Measurements from ENCODE around the gene NPR1.

NPR1 gene

DNA sequence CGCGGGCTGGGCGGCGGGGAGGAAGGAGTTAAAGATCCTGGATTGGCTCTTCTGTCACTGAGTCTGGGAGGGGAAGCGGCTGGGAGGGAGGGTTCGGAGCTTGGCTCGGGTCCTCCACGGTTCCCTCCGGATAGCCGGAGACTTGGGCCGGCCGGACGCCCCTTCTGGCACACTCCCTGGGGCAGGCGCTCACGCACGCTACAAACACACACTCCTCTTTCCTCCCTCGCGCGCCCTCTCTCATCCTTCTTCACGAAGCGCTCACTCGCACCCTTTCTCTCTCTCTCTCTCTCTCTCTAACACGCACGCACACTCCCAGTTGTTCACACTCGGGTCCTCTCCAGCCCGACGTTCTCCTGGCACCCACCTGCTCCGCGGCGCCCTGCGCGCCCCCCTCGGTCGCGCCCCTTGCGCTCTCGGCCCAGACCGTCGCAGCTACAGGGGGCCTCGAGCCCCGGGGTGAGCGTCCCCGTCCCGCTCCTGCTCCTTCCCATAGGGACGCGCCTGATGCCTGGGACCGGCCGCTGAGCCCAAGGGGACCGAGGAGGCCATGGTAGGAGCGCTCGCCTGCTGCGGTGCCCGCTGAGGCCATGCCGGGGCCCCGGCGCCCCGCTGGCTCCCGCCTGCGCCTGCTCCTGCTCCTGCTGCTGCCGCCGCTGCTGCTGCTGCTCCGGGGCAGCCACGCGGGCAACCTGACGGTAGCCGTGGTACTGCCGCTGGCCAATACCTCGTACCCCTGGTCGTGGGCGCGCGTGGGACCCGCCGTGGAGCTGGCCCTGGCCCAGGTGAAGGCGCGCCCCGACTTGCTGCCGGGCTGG, at the start of gene NPR1:
Gene NPR1, plus strand, starts transcription at position 170 of the 818 bp plus-strand sequence. Its CDS starts 421 bp downstream, at position 591.
- Histone ChIP-seq H3K27me3 (ENCODE audit: control insufficient read depth in 5 of 5, insufficient read depth in 4 of 5, low read length in 5 of 5) (no peaks in the 10 kb centered on the region), H3K36me3 (ENCODE audit: control insufficient read depth in 5 of 5, insufficient read depth in 5 of 5, low read length in 5 of 5) (peaks cover 0 to 27% (median 26%) of the 10 kb centered on the region in 5 donors), H3K4me1 (ENCODE audit: control insufficient read depth in 5 of 5, insufficient read depth in 5 of 5, low read length in 5 of 5) (peaks cover 6 to 45% (median 35%) of the 10 kb centered on the region in 5 donors), H3K27ac (ENCODE audit: low read depth, low read length) (peak within 1 kb of the TSS; percentile 81), H3K9me3 (ENCODE audit: control insufficient read depth in 5 of 5, low read length in 5 of 5) (no peaks in the 10 kb centered on the region), H3K4me3 (ENCODE audit: low read depth in 1 of 5, low read length in 5 of 5) (peak within 1 kb of the TSS; percentile 80 to 89 (median 82)), H3K9ac (ENCODE audit: low read length in 5 of 5) (peak within 1 kb of the TSS; percentile 68 to 87 (median 79))

DNA sequence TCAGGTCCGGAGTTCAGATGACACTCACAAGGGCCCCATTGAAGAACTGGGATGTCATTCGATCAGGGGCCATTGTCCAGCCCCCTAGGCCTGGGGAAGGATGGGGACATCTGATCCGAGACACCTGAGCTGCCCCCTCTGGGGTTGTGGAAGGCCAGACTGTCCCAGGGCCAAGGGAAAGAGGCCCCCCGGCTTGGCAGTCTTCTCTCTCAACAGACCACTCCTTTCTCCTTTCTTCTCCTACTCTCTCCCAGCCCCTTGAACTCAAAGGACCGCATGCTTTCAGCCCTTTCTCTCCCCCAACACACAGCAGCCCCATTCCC, 49.2 kb upstream of the NPR1 start:
- Histone ChIP-seq H3K4me1 (ENCODE audit: control insufficient read depth in 5 of 5, insufficient read depth in 5 of 5, low read length in 5 of 5) (peaks cover 9 to 77% (median 53%) of the 10 kb centered on the region in 5 donors), H3K4me3 (ENCODE audit: low read depth in 1 of 5, low read length in 5 of 5) (no peak overlapping the region), H3K9ac (ENCODE audit: low read length in 5 of 5) (peak overlapping the region in 1 of 5 donors; percentile 42), H3K27me3 (ENCODE audit: control insufficient read depth in 5 of 5, insufficient read depth in 4 of 5, low read length in 5 of 5) (no peaks in the 10 kb centered on the region), H3K9me3 (ENCODE audit: control insufficient read depth in 5 of 5, low read length in 5 of 5) (no peaks in the 10 kb centered on the region), H3K27ac (ENCODE audit: low read depth, low read length) (peak overlapping the region; percentile 94), H3K36me3 (ENCODE audit: control insufficient read depth in 5 of 5, insufficient read depth in 5 of 5, low read length in 5 of 5) (peaks cover 0 to 9% (median 4%) of the 10 kb centered on the region in 5 donors)

- H3K27me3 ChIP-seq (ENCODE audit: control insufficient read depth in 5 of 5, insufficient read depth in 4 of 5, low read length in 5 of 5), result no peaks in the 10 kb centered on the region
- peaks cover 9 to 73% (median 53%) of the 10 kb centered on the region in 5 donors for H3K4me1 ChIP-seq (ENCODE audit: control insufficient read depth in 5 of 5, insufficient read depth in 5 of 5, low read length in 5 of 5)
- no peak overlapping the region for H3K4me3 ChIP-seq (ENCODE audit: low read depth in 1 of 5, low read length in 5 of 5)
- H3K9me3 ChIP-seq (ENCODE audit: control insufficient read depth in 5 of 5, low read length in 5 of 5), result no peaks in the 10 kb centered on the region
- H3K9ac ChIP-seq (ENCODE audit: low read length in 5 of 5), result peak overlapping the region in 1 of 5 donors; percentile 35
- H3K27ac ChIP-seq (ENCODE audit: low read depth, low read length), result peak overlapping the region; percentile 44
- H3K36me3 ChIP-seq (ENCODE audit: control insufficient read depth in 5 of 5, insufficient read depth in 5 of 5, low read length in 5 of 5), result peaks cover 0 to 6% (median 4%) of the 10 kb centered on the region in 5 donors
Measured at GRCh38 chr1:153629971-153630370, 48.5 kb upstream of the NPR1 start.

GRCh38 chr1:153630384-153630783, 48.1 kb upstream of the NPR1 start:
- Histone ChIP-seq H3K9ac (ENCODE audit: low read length in 5 of 5) (peak overlapping the region in 1 of 5 donors; percentile 35), H3K4me1 (ENCODE audit: control insufficient read depth in 5 of 5, insufficient read depth in 5 of 5, low read length in 5 of 5) (peaks cover 8 to 73% (median 54%) of the 10 kb centered on the region in 5 donors), H3K4me3 (ENCODE audit: low read depth in 1 of 5, low read length in 5 of 5) (no peak overlapping the region), H3K27me3 (ENCODE audit: control insufficient read depth in 5 of 5, insufficient read depth in 4 of 5, low read length in 5 of 5) (no peaks in the 10 kb centered on the region), H3K27ac (ENCODE audit: low read depth, low read length) (peak overlapping the region; percentile 44), H3K36me3 (ENCODE audit: control insufficient read depth in 5 of 5, insufficient read depth in 5 of 5, low read length in 5 of 5) (peaks cover 0 to 2% (median 1%) of the 10 kb centered on the region in 5 donors), H3K9me3 (ENCODE audit: control insufficient read depth in 5 of 5, low read length in 5 of 5) (no peaks in the 10 kb centered on the region)

DNA sequence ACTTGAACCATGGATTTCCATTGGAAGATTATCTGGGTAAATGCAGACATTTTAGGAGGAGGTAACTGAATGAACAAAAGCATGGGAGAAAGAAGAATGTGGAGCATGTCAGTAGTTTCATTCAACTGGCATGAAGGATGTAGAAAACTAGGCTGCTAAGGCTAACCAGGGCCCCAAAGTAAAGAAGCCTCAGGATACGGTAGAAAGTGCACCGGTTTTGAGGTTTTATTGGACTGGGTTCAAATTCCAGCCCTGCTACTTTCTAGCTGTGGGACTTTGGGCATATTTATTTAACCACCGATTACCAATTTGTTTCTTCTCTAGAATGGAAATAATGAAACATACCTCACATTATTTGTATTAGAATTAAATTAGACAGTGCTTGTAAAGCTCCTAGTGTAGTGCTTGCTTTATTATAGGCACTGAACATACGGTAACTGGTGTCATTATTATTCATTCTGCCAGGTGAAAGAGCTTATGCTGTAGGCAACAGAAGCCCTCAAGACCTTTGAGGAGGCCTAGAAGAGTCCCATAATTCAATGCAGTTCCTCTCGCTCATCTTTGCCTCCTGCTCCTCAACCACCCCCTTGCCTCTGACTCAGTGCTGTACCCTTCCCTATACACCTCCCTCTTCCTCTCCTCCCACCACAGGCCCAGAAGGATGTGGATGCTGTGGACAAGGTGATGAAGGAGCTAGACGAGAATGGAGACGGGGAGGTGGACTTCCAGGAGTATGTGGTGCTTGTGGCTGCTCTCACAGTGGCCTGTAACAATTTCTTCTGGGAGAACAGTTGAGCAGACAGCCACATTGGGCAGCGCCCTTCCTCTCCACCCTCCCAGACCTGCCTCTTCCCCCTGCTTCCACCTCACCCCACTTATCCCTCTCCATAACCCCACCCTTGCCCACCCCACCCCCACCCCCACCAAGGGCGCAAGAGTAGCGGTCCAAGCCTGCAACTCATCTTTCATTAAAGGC, 47.2 kb upstream of the NPR1 start:
- peak overlapping the region in 1 of 5 donors; percentile 20 for H3K9ac ChIP-seq (ENCODE audit: low read length in 5 of 5)
- H3K36me3 ChIP-seq (ENCODE audit: control insufficient read depth in 5 of 5, insufficient read depth in 5 of 5, low read length in 5 of 5), result peaks cover 0 to 5% (median under 1%) of the 10 kb centered on the region in 5 donors
- no peaks in the 10 kb centered on the region for H3K27me3 ChIP-seq (ENCODE audit: control insufficient read depth in 5 of 5, insufficient read depth in 4 of 5, low read length in 5 of 5)
- H3K9me3 ChIP-seq (ENCODE audit: control insufficient read depth in 5 of 5, low read length in 5 of 5), result no peaks in the 10 kb centered on the region
- H3K4me1 ChIP-seq (ENCODE audit: control insufficient read depth in 5 of 5, insufficient read depth in 5 of 5, low read length in 5 of 5), result peaks cover 5 to 73% (median 53%) of the 10 kb centered on the region in 5 donors
- no peak overlapping the region for H3K4me3 ChIP-seq (ENCODE audit: low read depth in 1 of 5, low read length in 5 of 5)
- no peak overlapping the region for H3K27ac ChIP-seq (ENCODE audit: low read depth, low read length)

DNA sequence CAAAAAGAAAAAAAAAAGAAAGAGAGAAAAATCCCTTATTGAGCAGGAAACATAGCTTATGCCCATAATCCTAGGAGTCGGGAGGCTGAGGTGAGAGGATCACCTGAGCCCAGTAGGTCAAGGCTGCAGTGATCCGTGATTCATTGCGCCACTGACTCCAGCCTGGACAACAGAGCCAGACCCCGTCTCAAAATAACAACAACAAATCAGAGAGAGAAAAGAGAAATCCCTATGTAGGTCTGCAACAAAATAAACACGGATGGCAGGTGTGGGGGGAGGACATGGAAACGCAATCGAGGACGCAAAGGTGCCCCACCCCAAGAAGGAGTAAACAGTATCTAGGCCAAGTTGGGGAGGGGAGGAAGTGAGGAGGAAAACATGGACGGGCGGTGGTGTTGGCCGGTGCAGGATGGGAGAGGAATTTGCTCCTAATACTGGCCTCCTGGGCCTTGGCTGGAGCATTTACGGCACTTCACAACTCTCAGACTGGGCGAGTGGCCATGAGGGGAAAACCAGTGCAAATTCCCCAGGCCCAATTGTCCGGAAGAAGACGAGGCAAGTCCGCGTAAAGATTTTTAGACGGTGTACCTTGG, 45.2 kb upstream of the NPR1 start:
- Histone ChIP-seq H3K27ac (ENCODE audit: low read depth, low read length) (peak overlapping the region; percentile 100), H3K4me3 (ENCODE audit: low read depth in 1 of 5, low read length in 5 of 5) (peak overlapping the region; percentile 48 to 95 (median 67)), H3K9ac (ENCODE audit: low read length in 5 of 5) (peak overlapping the region in 3 of 5 donors; percentile 11 to 100 (median 100)), H3K27me3 (ENCODE audit: control insufficient read depth in 5 of 5, insufficient read depth in 4 of 5, low read length in 5 of 5) (no peaks in the 10 kb centered on the region), H3K9me3 (ENCODE audit: control insufficient read depth in 5 of 5, low read length in 5 of 5) (no peaks in the 10 kb centered on the region), H3K4me1 (ENCODE audit: control insufficient read depth in 5 of 5, insufficient read depth in 5 of 5, low read length in 5 of 5) (peaks cover 3 to 67% (median 54%) of the 10 kb centered on the region in 5 donors), H3K36me3 (ENCODE audit: control insufficient read depth in 5 of 5, insufficient read depth in 5 of 5, low read length in 5 of 5) (peaks cover 9 to 23% (median 18%) of the 10 kb centered on the region in 5 donors)

DNA sequence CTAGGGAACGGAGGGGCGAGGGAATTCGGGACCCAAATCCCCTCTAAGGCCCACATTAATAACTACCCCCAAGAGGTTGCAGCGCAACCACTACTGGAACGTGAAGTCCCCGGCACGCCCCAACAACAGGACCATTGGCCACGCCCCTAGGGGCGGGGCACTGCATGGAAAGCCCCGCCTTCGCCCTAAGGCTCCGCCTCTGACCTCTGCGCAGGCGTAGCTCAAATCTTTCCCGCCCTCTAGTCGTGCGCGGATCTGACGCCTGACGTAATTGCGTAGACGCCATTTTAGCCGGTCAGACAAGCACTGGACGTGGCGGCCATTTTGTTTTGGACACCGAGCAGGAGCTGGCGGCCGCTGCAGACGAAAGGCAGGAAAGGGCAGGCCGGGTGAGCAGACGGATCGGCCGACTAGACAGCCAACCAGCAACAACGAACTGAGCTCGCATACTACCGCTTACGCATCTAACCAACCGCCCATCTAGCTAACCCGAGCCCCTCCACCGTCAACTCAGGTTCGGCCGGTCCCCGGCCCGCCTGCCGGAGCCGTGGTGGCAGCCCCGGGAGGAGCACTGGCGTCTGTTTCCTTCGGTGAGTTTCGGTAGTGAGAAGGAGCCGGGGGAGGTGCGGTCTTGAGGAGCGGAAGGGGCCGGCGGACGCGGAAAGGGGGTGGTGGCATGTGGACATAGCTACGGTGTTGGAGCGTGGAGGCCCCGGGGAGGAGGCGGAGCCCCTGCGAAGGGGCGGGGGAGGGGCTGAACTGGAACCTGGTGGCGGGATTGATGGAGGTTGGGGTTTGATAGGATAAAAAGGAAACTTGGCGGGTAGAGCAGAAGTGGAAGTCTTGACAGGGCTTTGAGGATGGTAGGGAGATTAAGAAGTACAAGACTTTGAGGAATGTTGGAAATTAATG, 44.5 kb upstream of the NPR1 start, which contains the start of gene CHTOP:
Gene CHTOP, plus strand, starts transcription at position 313 of the 912 bp plus-strand sequence. CDS start 2,523 bp downstream, outside the sequence.
- Histone ChIP-seq H3K4me1 (ENCODE audit: control insufficient read depth in 5 of 5, insufficient read depth in 5 of 5, low read length in 5 of 5) (peaks cover 3 to 60% (median 58%) of the 10 kb centered on the region in 5 donors), H3K27ac (ENCODE audit: low read depth, low read length) (peak within 1 kb of the TSS; percentile 100), H3K9me3 (ENCODE audit: control insufficient read depth in 5 of 5, low read length in 5 of 5) (no peaks in the 10 kb centered on the region)

DNA sequence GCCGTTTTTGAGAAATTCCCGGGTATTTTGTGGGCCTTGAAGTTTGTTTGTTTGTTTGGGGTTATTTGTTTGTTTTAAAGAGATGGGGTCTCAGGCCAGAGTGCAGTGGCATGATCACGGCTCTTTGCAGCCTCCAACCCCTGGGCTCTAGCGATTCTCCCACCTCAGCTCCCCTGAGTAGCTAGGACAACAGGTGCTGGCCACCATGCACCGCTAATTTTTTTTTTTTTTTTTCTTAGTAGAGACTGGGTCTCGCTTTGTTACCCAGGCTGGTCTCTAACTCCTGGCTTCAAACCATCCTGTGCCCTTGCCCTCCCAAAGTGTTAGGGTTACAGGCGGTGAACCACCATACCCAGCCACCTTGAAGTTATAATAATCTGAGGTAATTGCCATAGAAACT, 42.6 kb upstream of the NPR1 start:
- Histone ChIP-seq H3K9ac (ENCODE audit: low read length in 5 of 5) (no peak overlapping the region), H3K9me3 (ENCODE audit: control insufficient read depth in 5 of 5, low read length in 5 of 5) (no peaks in the 10 kb centered on the region), H3K4me3 (ENCODE audit: low read depth in 1 of 5, low read length in 5 of 5) (peak overlapping the region in 1 of 5 donors; percentile 7), H3K27ac (ENCODE audit: low read depth, low read length) (peak overlapping the region; percentile 100), H3K27me3 (ENCODE audit: control insufficient read depth in 5 of 5, insufficient read depth in 4 of 5, low read length in 5 of 5) (no peaks in the 10 kb centered on the region), H3K36me3 (ENCODE audit: control insufficient read depth in 5 of 5, insufficient read depth in 5 of 5, low read length in 5 of 5) (peaks cover 15 to 50% (median 43%) of the 10 kb centered on the region in 5 donors), H3K4me1 (ENCODE audit: control insufficient read depth in 5 of 5, insufficient read depth in 5 of 5, low read length in 5 of 5) (peaks cover 3 to 46% (median 44%) of the 10 kb centered on the region in 5 donors)

More for the DNA sequence above, 44.5 kb upstream of the NPR1 start, which contains the start of gene CHTOP:
- peak within 1 kb of the TSS; percentile 85 to 97 (median 95) for H3K4me3 ChIP-seq (ENCODE audit: low read depth in 1 of 5, low read length in 5 of 5)
- H3K27me3 ChIP-seq (ENCODE audit: control insufficient read depth in 5 of 5, insufficient read depth in 4 of 5, low read length in 5 of 5), result no peaks in the 10 kb centered on the region
- peaks cover 9 to 31% (median 24%) of the 10 kb centered on the region in 5 donors for H3K36me3 ChIP-seq (ENCODE audit: control insufficient read depth in 5 of 5, insufficient read depth in 5 of 5, low read length in 5 of 5)
- peak within 1 kb of the TSS; percentile 96 to 100 (median 100) for H3K9ac ChIP-seq (ENCODE audit: low read length in 5 of 5)
